Tibial nerve (tissue), 3 donors: Measurements from ENCODE around the gene CTAG1B.

Source experiments
- CTCF ChIP-seq, 5 experiments: fragments of 200-600 bp in 3 of 5; fragments of 450-650 bp in 2 of 5; sonication (generic) in 3 of 5; IDR thresholded peaks; one replicate each; pipeline ENCODE4 v1.5.1; 2016 to 2019; ENCODE audit warnings: antibody characterized with exemption in 5 of 5, mild to moderate bottlenecking in 3 of 5, moderate library complexity in 2 of 5
- POLR2A ChIP-seq, 2 donors: fragments of 450-650 bp; IDR thresholded peaks; one replicate each; pipeline ENCODE4 v1.6.1; 2017; ENCODE audit warnings: antibody characterized with exemption in 2 of 2, mild to moderate bottlenecking in 2 of 2, moderate library complexity in 2 of 2

DNA sequence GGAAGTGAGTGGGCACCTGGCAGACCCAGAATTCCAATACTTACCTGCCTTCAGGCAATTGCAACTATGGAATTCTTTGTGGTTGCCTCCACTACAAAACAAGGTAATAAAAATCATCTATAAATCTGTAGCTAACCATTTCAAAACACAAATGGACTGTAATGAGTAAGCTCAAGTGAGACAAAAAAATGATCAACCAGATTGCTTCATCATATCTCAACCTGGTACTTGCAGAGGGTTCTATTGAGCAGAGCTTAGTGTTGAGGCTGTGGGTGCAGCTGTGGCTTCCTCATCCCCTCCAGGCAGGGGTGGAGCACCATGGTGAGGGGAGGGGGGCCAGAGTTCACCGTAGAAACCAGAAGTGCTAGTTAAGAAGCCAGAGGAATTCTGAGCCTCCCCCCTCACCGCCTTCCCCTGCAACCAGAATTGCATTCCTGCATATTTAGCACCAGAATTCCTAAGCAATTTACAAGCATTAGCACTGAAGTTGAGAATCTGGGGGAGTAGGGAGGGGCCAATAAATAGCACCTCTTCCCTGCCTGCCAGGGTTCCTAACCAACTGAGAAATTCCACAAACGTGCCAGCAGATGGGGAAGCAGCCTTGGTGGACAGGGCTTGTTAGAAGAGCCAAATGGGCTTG, 22.7 kb downstream of the CTAG1B start:
- TF ChIP-seq CTCF (IDR thresholded peaks at IDR 0.05) (no peak), POLR2A (IDR thresholded peaks at IDR 0.05) (no peak)
